Loucy (cell line): Measurements from ENCODE around the gene PKP2.

Experiments used
- H2AFZ ChIP-seq: fragments of 200-600 bp; sonication (generic); 2 replicates; pipeline ENCODE4 v1.6.0; 2016; ENCODE audit warnings: antibody characterized with exemption, mild to moderate bottlenecking, low read length, moderate library complexity
- H3F3A ChIP-seq: fragments of 200-600 bp; 2 replicates; pipeline ENCODE4 v1.6.0; 2016; ENCODE audit warnings: antibody characterized with exemption, low read depth, mild to moderate bottlenecking
- H3K27me3 ChIP-seq: fragments of 200-600 bp; sonication (generic); 2 replicates; pipeline ENCODE4 v1.6.1; 2014; ENCODE audit warnings: low read length, mild to moderate bottlenecking; ENCODE audit not compliant: insufficient read depth, poor library complexity, severe bottlenecking
- H3K36me3 ChIP-seq: fragments of 200-600 bp; sonication (generic); 2 replicates; pipeline ENCODE4 v1.6.1; 2016; ENCODE audit warnings: low read length; ENCODE audit not compliant: insufficient read depth
- H3K4me1 ChIP-seq: fragments of 200-600 bp; sonication (generic); 2 replicates; pipeline ENCODE4 v1.5.1; 2014; ENCODE audit warnings: low read length, mild to moderate bottlenecking; ENCODE audit not compliant: insufficient read depth, poor library complexity, severe bottlenecking
- H3K4me2 ChIP-seq: fragments of 200-600 bp; sonication (generic); 2 replicates; pipeline ENCODE4 v1.6.0; 2014; ENCODE audit warnings: antibody characterized with exemption, low read length, low read depth, mild to moderate bottlenecking; ENCODE audit not compliant: poor library complexity, severe bottlenecking
- H3K4me3 ChIP-seq: fragments of 200-600 bp; sonication (generic); 2 replicates; pipeline ENCODE4 v1.5.1; 2014; ENCODE audit warnings: low read length, mild to moderate bottlenecking, mixed read lengths; ENCODE audit not compliant: poor library complexity, severe bottlenecking
- H3K79me2 ChIP-seq: fragments of 200-600 bp; sonication (generic); 2 replicates; pipeline ENCODE4 v1.6.1; 2014; ENCODE audit warnings: low read length; ENCODE audit not compliant: insufficient read depth
- H3K9ac ChIP-seq: fragments of 200-600 bp; sonication (generic); 2 replicates; pipeline ENCODE4 v1.6.0; 2014; ENCODE audit warnings: mild to moderate bottlenecking, low read depth, low read length, moderate library complexity; ENCODE audit not compliant: poor library complexity, severe bottlenecking
- H3K9me2 ChIP-seq: fragments of 200-600 bp; sonication (generic); replicated peaks from 2 replicates; pipeline ENCODE4 v1.6.1; 2016; ENCODE audit warnings: low read depth, low read length, mixed read lengths
- H3K9me3 ChIP-seq: fragments of 200-600 bp; sonication (generic); 2 replicates; pipeline ENCODE4 v1.6.1; 2014; ENCODE audit warnings: mild to moderate bottlenecking, antibody characterized with exemption, low read length, low read depth; ENCODE audit not compliant: insufficient read depth
- H4K20me1 ChIP-seq: fragments of 200-600 bp; sonication (generic); 2 replicates; pipeline ENCODE4 v1.6.0; 2014; ENCODE audit warnings: antibody characterized with exemption, low read length, mild to moderate bottlenecking; ENCODE audit not compliant: insufficient read depth, poor library complexity, severe bottlenecking
- CTCF ChIP-seq: fragments of 200-600 bp; sonication (generic); conservative IDR thresholded peaks from 2 replicates; pipeline ENCODE4 v1.5.1; 2014; ENCODE audit warnings: mild to moderate bottlenecking, antibody characterized with exemption, low read length
- EZH2phosphoT487 ChIP-seq: fragments of 200-600 bp; IDR thresholded peaks from 2 replicates; pipeline ENCODE4 v1.6.1; 2018; ENCODE audit warnings: antibody characterized with exemption, mild to moderate bottlenecking, moderate library complexity, borderline replicate concordance

The PKP2 gene

GRCh38 chr12:32820376-32820931 is 76.1 kb downstream of the PKP2 start:
- no peaks in the 10 kb centered on the region for H3K36me3 ChIP-seq
- no peak overlapping the region for H3K9ac ChIP-seq
- H3K9me2 ChIP-seq, result no peaks in the 10 kb centered on the region
- no peak overlapping the region for H2AFZ ChIP-seq
- no peaks in the 10 kb centered on the region for H3K4me1 ChIP-seq
- no peak for TF ChIP-seq CTCF
- TF ChIP-seq EZH2phosphoT487, result no peak
- no peaks in the 10 kb centered on the region for H4K20me1 ChIP-seq
- H3K4me2 ChIP-seq, result no peak overlapping the region
- H3K27me3 ChIP-seq, result no peaks in the 10 kb centered on the region
- H3K9me3 ChIP-seq, result no peaks in the 10 kb centered on the region
- no peaks in the 10 kb centered on the region for H3F3A ChIP-seq
- H3K79me2 ChIP-seq, result no peaks in the 10 kb centered on the region
- H3K4me3 ChIP-seq, result no peak overlapping the region

GRCh38 chr12:32819424-32819823 is 77.2 kb downstream of the PKP2 start:
- Histone ChIP-seq H3K4me1 (no peaks in the 10 kb centered on the region), H4K20me1 (no peaks in the 10 kb centered on the region), H3K9ac (no peak overlapping the region), H3K36me3 (no peaks in the 10 kb centered on the region), H3K9me3 (no peaks in the 10 kb centered on the region), H3K27me3 (no peaks in the 10 kb centered on the region), H3K79me2 (no peaks in the 10 kb centered on the region), H3F3A (no peaks in the 10 kb centered on the region), H3K4me3 (no peak overlapping the region), H3K4me2 (no peak overlapping the region), H2AFZ (no peak overlapping the region), H3K9me2 (no peaks in the 10 kb centered on the region)
- TF ChIP-seq CTCF, result no peak
- no peak for TF ChIP-seq EZH2phosphoT487

GRCh38 chr12:32811686-32812392 is 84.7 kb downstream of the PKP2 start:
- Histone ChIP-seq H2AFZ (no peak overlapping the region), H3K4me2 (no peak overlapping the region)
- TF ChIP-seq EZH2phosphoT487 (no peak), CTCF (no peak)

More at GRCh38 chr12:32811686-32812392, 84.7 kb downstream of the PKP2 start:
- no peak overlapping the region for H3K9ac ChIP-seq
- no peaks in the 10 kb centered on the region for H3K36me3 ChIP-seq
- H3K4me3 ChIP-seq, result no peak overlapping the region
- no peaks in the 10 kb centered on the region for H3K27me3 ChIP-seq
- no peaks in the 10 kb centered on the region for H3K9me2 ChIP-seq
- no peaks in the 10 kb centered on the region for H4K20me1 ChIP-seq
- H3K4me1 ChIP-seq, result no peaks in the 10 kb centered on the region
- no peaks in the 10 kb centered on the region for H3K9me3 ChIP-seq
- no peaks in the 10 kb centered on the region for H3F3A ChIP-seq
- no peaks in the 10 kb centered on the region for H3K79me2 ChIP-seq
